Measurements from ENCODE around the gene C1orf52.

- TF ChIP-seq CHD4 (IDR thresholded peaks at IDR 0.05; ENCODE audit: insufficient read depth, insufficient replicate concordance, low read depth, low read length, poor library complexity, severe bottlenecking) = no peak
- no peak for TF ChIP-seq CTCF (IDR thresholded peaks at IDR 0.05 in 2 of 3, conservative IDR thresholded peaks at IDR 0.05 in 1 of 3; ENCODE audit: insufficient read depth in 2 of 3, low read depth in 1 of 3, low read length in 3 of 3)
- no peak for TF ChIP-seq POLR2AphosphoS5 (IDR thresholded peaks at IDR 0.05; ENCODE audit: control insufficient read depth, insufficient read depth, low read depth, low read length)
- no peak for TF ChIP-seq EP300 (IDR thresholded peaks at IDR 0.05; ENCODE audit: low read length)
- TF ChIP-seq ZNF354B (CRISPR knock-in tag; IDR thresholded peaks at IDR 0.05) = no peak
Measured at GRCh38 chr1:85262985-85263384, 3.5 kb upstream of the C1orf52 start.
